Measurements from ENCODE around the gene S100A3.
A peak's percentile ranks its signal among the peaks of the same experiment; 100 is the strongest.
"Not testable (repeated sequence)": the region's sequence is repeated elsewhere in the genome, so short reads cannot be mapped to it uniquely, and the experiment has no call there.

The S100A3 gene

GRCh38 chr1:153548722-153549688, at the start of gene S100A3:
Gene S100A3 (minus strand): TSS chr1:153549258. CDS start chr1:153548485, 773 bp downstream.
- no peak for DNase-seq

DNA sequence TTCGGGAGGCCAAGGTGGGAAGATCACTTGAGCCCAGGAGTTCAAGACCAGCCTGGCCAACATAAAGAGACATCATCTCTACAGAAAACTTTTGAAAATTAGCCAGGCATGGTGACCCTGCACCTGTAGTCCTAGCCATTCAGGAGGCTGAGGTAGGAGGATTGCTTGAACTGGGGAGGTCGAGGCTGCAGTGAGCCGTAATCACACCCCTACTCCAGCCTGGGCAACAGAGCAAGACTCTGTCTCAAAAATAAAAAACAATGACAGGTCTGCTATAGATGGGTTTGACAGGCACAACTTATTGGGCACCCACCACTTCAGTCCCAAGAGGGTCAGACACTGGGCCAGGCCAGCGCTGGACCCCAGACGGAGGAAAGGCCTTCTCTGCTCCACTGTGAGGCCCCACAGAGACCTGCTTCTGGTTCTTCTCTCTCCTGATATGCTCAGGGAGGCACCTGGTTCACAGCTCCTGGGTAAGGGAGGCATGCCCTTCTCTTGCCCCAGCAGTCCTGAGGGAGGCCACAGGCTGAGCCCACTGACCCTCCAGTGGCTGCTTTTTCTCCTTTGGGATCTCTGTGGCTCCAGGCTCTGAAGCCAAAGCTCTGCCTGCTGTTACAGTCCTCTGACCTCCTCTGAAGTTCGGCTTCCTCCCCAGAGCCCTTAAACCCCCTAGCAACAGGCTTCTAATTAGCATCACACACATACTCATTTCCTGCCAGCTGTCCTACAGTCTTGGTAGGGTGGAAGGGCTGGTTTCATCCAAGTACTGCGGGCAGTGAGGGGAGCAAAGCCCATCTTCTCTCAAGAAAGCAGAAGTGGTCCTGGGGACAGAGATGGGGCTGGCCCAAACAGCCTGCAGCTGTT, 49.5 kb upstream of the S100A3 start:
- no peak for DNase-seq

DNA sequence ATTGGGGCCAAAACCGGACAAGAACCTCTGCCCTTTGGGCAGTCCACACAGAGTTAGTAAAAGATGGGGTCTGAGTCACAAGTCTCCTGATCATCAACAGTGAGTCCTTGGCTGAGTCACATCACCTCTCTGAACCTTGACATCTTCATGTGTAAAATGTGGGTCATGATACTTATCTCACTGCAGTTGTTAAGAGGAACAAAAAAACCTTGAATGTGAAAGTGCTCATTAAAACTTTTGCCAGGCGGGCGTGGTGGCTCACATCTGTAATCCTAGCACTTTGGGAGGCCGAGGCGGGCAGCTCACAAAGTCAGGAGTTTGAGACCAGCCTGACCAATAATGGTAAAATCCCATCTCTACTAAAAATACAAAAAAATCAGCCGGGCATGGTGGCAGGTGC, 48.1 kb upstream of the S100A3 start:
- no peak for DNase-seq

- DNase-seq: no peak
These were observed 43.7 kb upstream of the S100A3 start for GRCh38 chr1:153592748-153593147.

GRCh38 chr1:153588482-153588881, 39.4 kb upstream of the S100A3 start:
- DNase-seq: no peak

DNA sequence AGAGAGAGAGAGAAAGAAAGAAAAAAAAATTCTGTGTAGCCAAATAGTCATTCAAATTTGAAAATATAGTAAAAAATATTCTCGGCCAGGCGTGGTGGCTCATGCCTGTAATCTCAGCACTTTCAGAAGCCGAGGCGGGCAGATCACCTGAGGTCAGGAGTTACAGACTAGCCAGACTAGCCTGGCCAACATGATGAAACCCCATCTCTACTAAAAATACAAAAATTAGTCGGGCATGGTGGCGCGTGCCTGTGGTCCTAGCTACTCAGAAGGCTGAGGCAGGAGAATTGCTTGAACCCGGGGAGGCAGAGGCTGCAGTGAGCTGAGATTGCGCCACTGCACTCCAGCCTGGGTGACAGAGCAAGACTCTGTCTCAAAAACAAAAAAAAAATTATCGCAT, 39.0 kb upstream of the S100A3 start:
- DNase-seq: not testable (repeated sequence)

- DNase-seq: no peak
These were observed 38.3 kb upstream of the S100A3 start for GRCh38 chr1:153587314-153587713.

DNA sequence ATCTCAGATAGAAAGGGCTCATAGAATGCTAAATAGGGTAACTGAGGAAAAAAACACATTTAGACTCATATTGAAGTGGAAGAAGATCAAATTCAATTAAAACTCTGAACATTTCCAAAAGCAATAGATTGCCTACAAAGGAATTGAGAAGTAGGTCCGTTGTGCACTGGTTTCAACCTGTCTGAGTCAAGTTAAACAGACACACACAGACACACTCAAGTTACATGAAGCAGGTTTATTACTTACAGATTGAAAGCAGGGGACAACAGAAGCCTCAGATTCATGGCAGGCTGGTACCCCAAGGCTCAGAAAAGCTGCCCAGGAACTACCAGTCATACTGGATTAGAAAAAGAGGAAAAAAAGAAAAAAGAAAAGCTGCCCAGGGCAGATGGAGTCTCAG, 37.3 kb upstream of the S100A3 start:
- no peak for DNase-seq

DNA sequence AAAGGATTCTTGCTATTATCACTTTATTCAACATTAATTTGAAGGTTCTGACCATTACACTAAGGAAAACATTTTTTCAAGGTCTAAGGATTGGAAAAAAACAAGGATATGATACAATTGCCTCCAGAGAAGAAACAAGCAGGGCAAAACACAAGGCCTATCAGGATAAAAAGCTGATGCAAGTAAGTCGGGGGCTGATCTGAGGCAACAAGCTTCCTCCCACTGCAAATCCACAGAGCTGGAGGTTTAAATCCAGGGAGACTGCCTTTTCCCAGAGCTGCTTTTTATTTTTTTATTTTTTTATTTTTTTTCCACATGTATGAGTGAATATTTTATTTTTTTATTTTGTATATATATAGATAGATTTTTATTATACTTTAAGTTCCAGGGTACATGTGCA, 35.9 kb upstream of the S100A3 start:
- DNase-seq: no peak

GRCh38 chr1:153583976-153584375, 34.9 kb upstream of the S100A3 start:
- DNase-seq: no peak

GRCh38 chr1:153583514-153583913, 34.5 kb upstream of the S100A3 start:
- DNase-seq: not testable (repeated sequence)

GRCh38 chr1:153582836-153583235, 33.8 kb upstream of the S100A3 start:
- DNase-seq: not testable (repeated sequence)

- no peak for DNase-seq
These were observed 29.9 kb upstream of the S100A3 start for GRCh38 chr1:153578936-153579335.

DNA sequence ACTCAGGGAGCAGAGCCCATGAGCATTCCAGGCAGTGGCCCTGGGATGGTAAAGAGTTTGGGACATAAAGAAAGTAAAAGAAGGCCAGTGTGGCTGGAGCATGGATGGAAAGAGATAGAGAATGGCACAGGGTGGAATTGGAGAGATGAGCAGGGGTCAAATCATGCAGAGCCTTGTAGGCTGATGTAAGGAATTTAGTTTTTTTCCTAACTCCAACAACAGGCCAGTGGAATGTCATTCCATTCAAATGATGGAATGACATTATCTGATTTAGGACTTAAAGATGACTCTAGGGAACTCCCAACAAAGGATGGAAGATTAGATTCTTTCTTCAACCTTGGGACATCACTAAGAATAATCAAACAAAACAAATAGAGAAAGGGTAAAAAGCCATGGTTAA, 29.4 kb upstream of the S100A3 start:
- no peak for DNase-seq

GRCh38 chr1:153577624-153578051, 28.6 kb upstream of the S100A3 start:
- DNase-seq: no peak

- no peak for DNase-seq
These were observed 28.1 kb upstream of the S100A3 start for GRCh38 chr1:153577138-153577537.

GRCh38 chr1:153575497-153575896, 26.4 kb upstream of the S100A3 start:
- DNase-seq: not testable (repeated sequence)

DNA sequence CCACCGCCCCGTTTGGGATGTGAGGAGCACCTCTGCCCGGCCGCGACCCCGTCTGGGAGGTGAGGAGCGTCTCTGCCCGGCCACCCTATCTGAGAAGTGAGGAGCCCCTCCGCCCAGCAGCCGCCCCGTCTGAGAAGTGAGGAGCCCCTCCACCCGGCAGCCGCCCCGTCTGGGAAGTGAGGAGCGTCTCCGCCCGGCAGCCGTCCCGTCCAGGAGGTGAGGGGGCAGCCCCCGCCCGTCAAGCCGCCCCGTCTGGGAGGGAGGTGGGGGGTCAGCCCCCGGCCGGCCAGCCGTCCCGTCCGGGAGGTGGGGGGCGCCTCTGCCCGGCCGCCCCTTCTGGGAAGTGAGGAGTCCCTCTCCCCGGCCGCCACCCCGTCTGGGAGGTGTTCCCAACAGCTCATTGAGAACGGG, 26.0 kb upstream of the S100A3 start:
- DNase-seq: not testable (repeated sequence)

DNA sequence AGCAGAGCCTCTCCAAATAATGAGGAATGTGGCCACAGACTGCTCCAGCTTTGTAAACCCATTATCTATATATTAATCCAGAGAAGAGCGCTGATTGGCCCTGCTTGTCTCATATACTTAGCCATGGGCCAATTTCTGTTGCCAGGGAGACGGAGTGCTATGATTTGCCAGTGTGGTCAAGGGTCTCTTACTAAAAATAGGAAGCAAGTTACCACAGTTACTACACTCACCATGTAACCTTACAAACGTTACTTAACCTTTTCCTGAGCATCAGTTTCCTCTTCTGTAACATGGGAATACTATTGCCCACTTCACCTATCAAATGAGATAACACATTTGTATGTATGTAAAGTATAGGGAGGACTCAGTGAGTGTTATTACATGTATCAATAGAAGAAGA, 24.3 kb upstream of the S100A3 start:
- no peak for DNase-seq

DNA sequence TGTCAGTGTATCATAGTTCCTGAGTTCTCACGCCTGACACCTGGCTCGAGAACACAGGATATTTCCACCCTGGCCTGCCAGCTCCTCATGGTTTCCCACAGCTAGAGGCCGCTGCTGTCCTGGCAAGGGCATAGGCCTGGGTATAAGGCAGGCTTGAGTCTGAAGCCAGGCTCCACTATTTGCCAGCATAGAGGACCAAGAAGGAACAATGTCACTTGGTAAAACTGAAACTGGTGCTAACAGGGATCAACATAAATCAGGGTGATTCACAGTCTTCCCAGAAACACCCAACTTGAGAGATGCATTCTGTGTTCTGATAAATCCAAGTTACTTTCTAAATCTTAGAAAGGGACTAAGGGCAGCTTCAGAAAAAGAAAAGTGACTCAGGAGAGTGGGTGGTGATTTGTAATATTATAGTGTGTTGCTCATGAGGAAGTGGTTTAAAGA, 23.5 kb upstream of the S100A3 start:
- DNase-seq: peak; percentile 80

- no peak for DNase-seq
These were observed 22.6 kb upstream of the S100A3 start for GRCh38 chr1:153571706-153572105.

- no peak for DNase-seq
These were observed 21.8 kb upstream of the S100A3 start for GRCh38 chr1:153570874-153571273.

- DNase-seq: no peak
These were observed 20.4 kb upstream of the S100A3 start for GRCh38 chr1:153569465-153569864.

Data from activated effector memory CD4-positive, alpha-beta T cell treated with anti-CD3 and anti-CD28 coated beads, Interleukin-2, amount 50 U/mL, for 16 hours (primary cell).